ENCODE measurements around the gene SERPINA5. TPM values are rescaled to one million over a fixed set of nuclear protein-coding genes. Genes with fewer than 3 reads are reported as not detected.

The SERPINA5 gene
- polyA plus RNA-seq, 1 of the 3 experiments (the other 2 are of a cell fraction) = 0.08 TPM

DNA sequence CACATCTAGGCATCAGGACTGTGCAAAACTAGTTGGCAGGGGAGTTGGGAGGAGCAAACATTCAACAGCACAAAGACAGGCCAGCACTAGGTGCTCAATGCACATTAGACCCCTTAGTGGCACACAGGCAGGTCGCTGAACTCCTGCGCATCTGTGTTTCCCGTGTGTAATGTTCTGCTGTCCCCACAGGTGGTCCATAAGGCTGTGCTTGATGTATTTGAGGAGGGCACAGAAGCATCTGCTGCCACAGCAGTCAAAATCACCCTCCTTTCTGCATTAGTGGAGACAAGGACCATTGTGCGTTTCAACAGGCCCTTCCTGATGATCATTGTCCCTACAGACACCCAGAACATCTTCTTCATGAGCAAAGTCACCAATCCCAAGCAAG is 42.2 kb downstream of the SERPINA5 start (continued):
- TF ChIP-seq, protein P1, sequence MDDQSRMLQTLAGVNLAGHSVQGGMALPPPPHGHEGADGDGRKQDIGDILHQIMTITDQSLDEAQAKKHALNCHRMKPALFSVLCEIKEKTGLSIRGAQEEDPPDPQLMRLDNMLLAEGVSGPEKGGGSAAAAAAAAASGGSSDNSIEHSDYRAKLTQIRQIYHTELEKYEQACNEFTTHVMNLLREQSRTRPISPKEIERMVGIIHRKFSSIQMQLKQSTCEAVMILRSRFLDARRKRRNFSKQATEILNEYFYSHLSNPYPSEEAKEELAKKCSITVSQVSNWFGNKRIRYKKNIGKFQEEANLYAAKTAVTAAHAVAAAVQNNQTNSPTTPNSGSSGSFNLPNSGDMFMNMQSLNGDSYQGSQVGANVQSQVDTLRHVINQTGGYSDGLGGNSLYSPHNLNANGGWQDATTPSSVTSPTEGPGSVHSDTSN (IDR thresholded peaks at IDR 0.05) = no peak
- TF ChIP-seq, protein P2, sequence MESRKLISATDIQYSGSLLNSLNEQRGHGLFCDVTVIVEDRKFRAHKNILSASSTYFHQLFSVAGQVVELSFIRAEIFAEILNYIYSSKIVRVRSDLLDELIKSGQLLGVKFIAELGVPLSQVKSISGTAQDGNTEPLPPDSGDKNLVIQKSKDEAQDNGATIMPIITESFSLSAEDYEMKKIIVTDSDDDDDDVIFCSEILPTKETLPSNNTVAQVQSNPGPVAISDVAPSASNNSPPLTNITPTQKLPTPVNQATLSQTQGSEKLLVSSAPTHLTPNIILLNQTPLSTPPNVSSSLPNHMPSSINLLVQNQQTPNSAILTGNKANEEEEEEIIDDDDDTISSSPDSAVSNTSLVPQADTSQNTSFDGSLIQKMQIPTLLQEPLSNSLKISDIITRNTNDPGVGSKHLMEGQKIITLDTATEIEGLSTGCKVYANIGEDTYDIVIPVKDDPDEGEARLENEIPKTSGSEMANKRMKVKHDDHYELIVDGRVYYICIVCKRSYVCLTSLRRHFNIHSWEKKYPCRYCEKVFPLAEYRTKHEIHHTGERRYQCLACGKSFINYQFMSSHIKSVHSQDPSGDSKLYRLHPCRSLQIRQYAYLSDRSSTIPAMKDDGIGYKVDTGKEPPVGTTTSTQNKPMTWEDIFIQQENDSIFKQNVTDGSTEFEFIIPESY (IDR thresholded peaks at IDR 0.05; ENCODE audit: borderline replicate concordance, low read depth) = no peak

DNA sequence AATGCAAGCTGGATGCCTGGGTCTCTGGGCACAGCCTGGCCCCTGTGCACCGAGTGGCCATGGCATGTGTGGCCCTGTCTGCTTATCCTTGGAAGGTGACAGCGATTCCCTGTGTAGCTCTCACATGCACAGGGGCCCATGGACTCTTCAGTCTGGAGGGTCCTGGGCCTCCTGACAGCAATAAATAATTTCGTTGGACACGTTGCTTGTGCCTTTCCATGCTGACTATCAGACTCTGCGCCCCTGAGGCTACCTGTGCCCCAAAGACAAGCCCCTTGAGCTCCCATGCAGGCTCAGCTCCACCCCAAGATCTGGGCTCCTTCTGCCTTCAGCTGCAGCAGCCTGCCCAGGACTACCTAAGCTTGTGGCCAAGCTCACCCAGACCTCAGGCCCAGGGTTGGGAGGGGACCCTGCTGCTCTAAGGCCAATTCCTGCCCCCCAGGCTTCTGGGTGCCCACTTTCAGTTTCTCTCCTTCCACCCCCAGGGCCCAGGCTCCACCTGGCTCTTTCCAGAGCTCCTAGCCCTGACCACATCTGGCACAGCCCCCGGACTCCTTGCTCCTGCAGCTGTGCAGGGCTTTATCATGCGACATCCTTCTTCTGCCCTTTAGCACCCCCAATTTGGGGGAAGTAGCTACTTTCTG is 42.8 kb downstream of the SERPINA5 start:
- H2AFZ ChIP-seq (ENCODE audit: low read depth) = no peak overlapping the region
- CTCF ChIA-PET = interaction anchor here (1.0 to 1.6 kb wide), 2 partner anchors 9 to 14 kb away, joined by 3 to 4 read pairs; no protein-coding TSS in a partner anchor
- no peaks in the 10 kb centered on the region for H3K79me2 ChIP-seq (ENCODE audit: insufficient read depth)
- no peaks in the 10 kb centered on the region for H3K4me1 ChIP-seq (ENCODE audit: control insufficient read depth in 1 of 2, insufficient read depth in 2 of 2, low read depth in 1 of 2, low read length in 1 of 2)
- H3K27me3 ChIP-seq (ENCODE audit: insufficient read depth) = no peaks in the 10 kb centered on the region
- no peaks in the 10 kb centered on the region for H4K20me1 ChIP-seq (ENCODE audit: insufficient read depth)
- WGBS (ENCODE audit: low lambda C conversion rate) = 31% methylated on average over 6 of the region's 7 CpGs
- H3K4me3 ChIP-seq (ENCODE audit: low read depth in 2 of 2, low read length in 1 of 2) = no peak overlapping the region
- H3K9me2 ChIP-seq = no peaks in the 10 kb centered on the region
- H3K9ac ChIP-seq = no peak overlapping the region
- H3F3A ChIP-seq (replicated peaks; ENCODE audit: insufficient read depth) = no peaks in the 10 kb centered on the region
- H3K36me3 ChIP-seq (replicated peaks in 1 of 2; ENCODE audit: control insufficient read depth in 1 of 2, insufficient read depth in 2 of 2, low read length in 1 of 2) = no peaks in the 10 kb centered on the region
- DNase-seq = no peak
- no peak overlapping the region for H3K4me2 ChIP-seq
- 0 out of 2 replicates have a peak, but pooled peaks cover under 1% of the 10 kb centered on the region for H3K9me3 ChIP-seq
- H3K27ac ChIP-seq (ENCODE audit: low read depth in 2 of 2, low read length in 1 of 2) = no peak overlapping the region
- POLR2A ChIA-PET = no interaction called here
- no peak for TF ChIP-seq RCOR1 (IDR thresholded peaks at IDR 0.05; ENCODE audit: low read length)
- TF ChIP-seq YY1 (IDR thresholded peaks at IDR 0.05; ENCODE audit: low read depth) = no peak
- no peak for TF ChIP-seq MXI1 (IDR thresholded peaks at IDR 0.05; ENCODE audit: low read depth, low read length)
- no peak for TF ChIP-seq JUND (IDR thresholded peaks at IDR 0.05)
- TF ChIP-seq RXRA (IDR thresholded peaks at IDR 0.05; ENCODE audit: borderline replicate concordance, low read depth) = no peak
- no peak for TF ChIP-seq POLR2AphosphoS5 (IDR thresholded peaks at IDR 0.05; ENCODE audit: low read depth, low read length)
- TF ChIP-seq, protein P3, sequence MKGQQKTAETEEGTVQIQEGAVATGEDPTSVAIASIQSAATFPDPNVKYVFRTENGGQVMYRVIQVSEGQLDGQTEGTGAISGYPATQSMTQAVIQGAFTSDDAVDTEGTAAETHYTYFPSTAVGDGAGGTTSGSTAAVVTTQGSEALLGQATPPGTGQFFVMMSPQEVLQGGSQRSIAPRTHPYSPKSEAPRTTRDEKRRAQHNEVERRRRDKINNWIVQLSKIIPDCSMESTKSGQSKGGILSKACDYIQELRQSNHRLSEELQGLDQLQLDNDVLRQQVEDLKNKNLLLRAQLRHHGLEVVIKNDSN (IDR thresholded peaks at IDR 0.05; ENCODE audit: borderline replicate concordance, low read depth) = no peak
- no peak for TF ChIP-seq FOSL2 (IDR thresholded peaks at IDR 0.05; ENCODE audit: borderline replicate concordance, low read depth)
- TF ChIP-seq SMC3 (IDR thresholded peaks at IDR 0.05; ENCODE audit: low read depth, low read length) = no peak
- TF ChIP-seq CHD2 (IDR thresholded peaks at IDR 0.05; ENCODE audit: low read length, partially characterized antibody) = no peak

Measured in SK-N-SH (cell line).